ENCODE measurements around the gene CRIM1. TPM values are rescaled to one million over a fixed set of nuclear protein-coding genes. Genes with fewer than 3 reads are reported as not detected.

The CRIM1 gene
- total RNA-seq, 2 donors from 2014 or later, result 55.7 to 90.7 TPM

DNA sequence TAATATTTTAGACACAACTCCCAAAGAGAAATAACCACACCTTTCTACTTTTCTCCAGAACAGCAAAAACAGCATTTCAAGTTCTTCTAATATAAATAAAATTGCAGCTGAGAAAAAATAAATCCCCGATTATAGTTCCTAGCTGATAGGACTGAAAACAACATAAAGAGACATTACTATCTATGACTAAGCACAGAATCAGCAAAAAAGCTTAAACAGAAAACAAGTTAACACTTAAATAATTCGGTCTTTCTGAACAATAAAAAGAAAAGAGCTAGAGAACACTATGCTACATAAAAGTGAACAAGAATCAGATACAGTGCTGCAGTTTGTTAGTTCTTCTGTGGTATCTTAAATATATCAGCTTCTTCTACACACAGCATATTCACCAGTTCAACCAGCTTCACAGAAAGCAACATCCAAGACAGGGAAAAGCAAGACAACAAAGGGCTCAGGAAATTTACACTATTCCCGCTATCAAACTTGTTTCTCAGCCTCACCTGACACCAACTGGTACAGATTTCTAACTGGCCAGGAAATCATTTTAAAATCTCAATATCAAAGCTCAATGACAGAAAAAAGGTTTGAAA is 213.8 kb downstream of the CRIM1 start:
- H3K9me3 ChIP-seq, result no peaks in the 10 kb centered on the region
- H3K9ac ChIP-seq (ENCODE audit: low read depth in 2 of 2, low read length in 2 of 2), result no peak overlapping the region
- H3K4me3 ChIP-seq, result no peak overlapping the region
- H3K4me1 ChIP-seq, result peaks cover 9% of the 10 kb centered on the region
- no peak for TF ChIP-seq CTCF (IDR thresholded peaks at IDR 0.05)
- DNase-seq, result no peak
- no peaks in the 10 kb centered on the region for H3K27me3 ChIP-seq
- H3K36me3 ChIP-seq, result no peaks in the 10 kb centered on the region
- no peak overlapping the region for H3K27ac ChIP-seq
- intact Hi-C loops (cut with DNase I), result no loop called here

DNA sequence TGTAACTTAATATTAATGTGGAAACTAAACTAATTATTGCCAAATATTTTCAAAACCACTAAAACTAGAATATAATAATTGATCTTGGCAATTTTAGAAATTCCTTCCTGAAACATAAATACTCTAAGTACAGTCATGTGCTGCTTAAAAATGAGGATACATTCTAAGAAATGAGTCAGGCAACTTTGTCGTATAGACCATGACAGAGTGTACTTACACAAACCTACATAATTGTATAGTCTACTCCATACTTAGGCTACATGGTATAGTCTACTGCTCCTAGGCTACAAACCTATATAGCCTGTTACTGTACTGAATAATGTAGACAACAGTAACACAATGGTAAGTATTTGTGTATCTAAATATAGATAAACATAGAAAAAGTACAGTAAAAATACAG is 214.8 kb downstream of the CRIM1 start:
- Histone ChIP-seq H3K4me3 (no peak overlapping the region), H3K27ac (no peak overlapping the region), H3K27me3 (no peaks in the 10 kb centered on the region), H3K9me3 (no peaks in the 10 kb centered on the region), H3K36me3 (no peaks in the 10 kb centered on the region), H3K9ac (ENCODE audit: low read depth in 2 of 2, low read length in 2 of 2) (no peak overlapping the region), H3K4me1 (peaks cover 9% of the 10 kb centered on the region)
- TF ChIP-seq CTCF (IDR thresholded peaks at IDR 0.05), result no peak
- intact Hi-C loops (cut with DNase I), result no loop called here
- DNase-seq, result no peak

DNA sequence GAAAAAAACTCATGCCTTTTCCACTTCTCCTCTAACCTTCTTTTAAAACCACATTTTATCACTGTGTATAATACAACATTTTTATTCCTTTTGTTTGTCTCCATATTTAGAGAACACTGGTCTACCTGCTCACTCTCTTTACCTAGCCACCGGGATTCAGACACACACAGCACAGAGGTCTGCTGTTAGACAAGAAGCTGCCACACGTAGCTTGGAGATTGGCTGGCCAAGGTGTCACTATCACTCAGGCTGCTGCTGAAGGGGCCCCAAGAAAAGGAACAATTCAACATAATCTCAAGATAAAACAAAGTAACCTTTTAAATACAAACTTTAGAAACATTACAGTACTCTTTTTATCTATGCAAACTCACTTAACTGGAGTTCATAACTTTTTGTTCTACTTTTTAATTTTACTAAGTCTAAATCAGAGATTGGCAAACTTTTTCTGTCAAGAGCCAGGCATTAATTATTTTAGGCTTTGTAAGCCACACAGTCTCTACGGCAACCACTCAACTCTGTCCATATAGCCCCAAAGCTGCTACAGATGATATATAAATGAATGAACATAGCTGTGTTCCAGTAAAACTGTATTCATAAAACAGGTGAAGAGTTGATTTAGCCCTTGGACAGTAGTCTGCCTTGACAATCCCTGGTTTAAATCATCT is 216.6 kb downstream of the CRIM1 start:
- Histone ChIP-seq H3K27me3 (no peaks in the 10 kb centered on the region), H3K36me3 (no peaks in the 10 kb centered on the region), H3K9ac (ENCODE audit: low read depth in 2 of 2, low read length in 2 of 2) (no peak overlapping the region), H3K4me1 (peaks cover 9% of the 10 kb centered on the region), H3K9me3 (no peaks in the 10 kb centered on the region), H3K4me3 (no peak overlapping the region), H3K27ac (no peak overlapping the region)
- DNase-seq, result no peak
- TF ChIP-seq CTCF (IDR thresholded peaks at IDR 0.05), result no peak
- intact Hi-C loops (cut with DNase I), result no loop called here

DNA sequence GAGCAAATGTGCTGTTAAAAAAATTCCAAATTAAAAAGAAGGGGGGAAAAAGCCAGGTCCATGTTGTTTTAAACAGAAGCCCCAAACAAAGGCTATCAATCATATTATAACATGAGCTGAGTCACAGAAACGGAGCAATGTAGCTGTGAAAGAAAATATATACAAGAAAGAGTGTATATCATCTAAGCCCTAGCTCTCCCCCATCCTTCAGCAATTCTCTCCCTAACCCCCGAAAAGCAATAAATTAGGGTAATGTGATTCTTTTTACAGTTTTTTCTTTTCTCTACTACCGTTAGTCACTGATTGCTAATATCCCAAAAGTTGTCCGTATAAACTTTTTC is 217.1 kb downstream of the CRIM1 start:
- H3K36me3 ChIP-seq, result no peaks in the 10 kb centered on the region
- no peak for TF ChIP-seq CTCF (IDR thresholded peaks at IDR 0.05)
- H3K4me1 ChIP-seq, result peaks cover 9% of the 10 kb centered on the region
- H3K4me3 ChIP-seq, result no peak overlapping the region
- no peak overlapping the region for H3K27ac ChIP-seq
- H3K27me3 ChIP-seq, result no peaks in the 10 kb centered on the region
- no peaks in the 10 kb centered on the region for H3K9me3 ChIP-seq
- intact Hi-C loops (cut with DNase I), result no loop called here
- no peak for DNase-seq
- H3K9ac ChIP-seq (ENCODE audit: low read depth in 2 of 2, low read length in 2 of 2), result no peak overlapping the region

- intact Hi-C loops (cut with DNase I), result no loop called here
- H3K9ac ChIP-seq (ENCODE audit: low read depth in 2 of 2, low read length in 2 of 2), result no peak overlapping the region
- no peak overlapping the region for H3K4me3 ChIP-seq
- H3K4me1 ChIP-seq, result peaks cover 9% of the 10 kb centered on the region
- TF ChIP-seq CTCF (IDR thresholded peaks at IDR 0.05), result no peak
- no peak overlapping the region for H3K27ac ChIP-seq
- no peak for DNase-seq
- H3K27me3 ChIP-seq, result no peaks in the 10 kb centered on the region
- H3K9me3 ChIP-seq, result no peaks in the 10 kb centered on the region
- H3K36me3 ChIP-seq, result no peaks in the 10 kb centered on the region
Measured at GRCh38 chr2:36573165-36573564, 217.6 kb downstream of the CRIM1 start.
